NCI-H748 treated with DMSO at 0.1 percent for 48 hours (cell line): ENCODE results near the gene ELAC2.
"Not testable (repeated sequence)": the region's sequence is repeated elsewhere in the genome, so short reads cannot be mapped to it uniquely, and the experiment has no call there.

Experiments
- DNase-seq: peaks from one replicate; lab custom pipeline; 2025; lab: John Stamatoyannopoulos, UW

ELAC2 gene

DNA sequence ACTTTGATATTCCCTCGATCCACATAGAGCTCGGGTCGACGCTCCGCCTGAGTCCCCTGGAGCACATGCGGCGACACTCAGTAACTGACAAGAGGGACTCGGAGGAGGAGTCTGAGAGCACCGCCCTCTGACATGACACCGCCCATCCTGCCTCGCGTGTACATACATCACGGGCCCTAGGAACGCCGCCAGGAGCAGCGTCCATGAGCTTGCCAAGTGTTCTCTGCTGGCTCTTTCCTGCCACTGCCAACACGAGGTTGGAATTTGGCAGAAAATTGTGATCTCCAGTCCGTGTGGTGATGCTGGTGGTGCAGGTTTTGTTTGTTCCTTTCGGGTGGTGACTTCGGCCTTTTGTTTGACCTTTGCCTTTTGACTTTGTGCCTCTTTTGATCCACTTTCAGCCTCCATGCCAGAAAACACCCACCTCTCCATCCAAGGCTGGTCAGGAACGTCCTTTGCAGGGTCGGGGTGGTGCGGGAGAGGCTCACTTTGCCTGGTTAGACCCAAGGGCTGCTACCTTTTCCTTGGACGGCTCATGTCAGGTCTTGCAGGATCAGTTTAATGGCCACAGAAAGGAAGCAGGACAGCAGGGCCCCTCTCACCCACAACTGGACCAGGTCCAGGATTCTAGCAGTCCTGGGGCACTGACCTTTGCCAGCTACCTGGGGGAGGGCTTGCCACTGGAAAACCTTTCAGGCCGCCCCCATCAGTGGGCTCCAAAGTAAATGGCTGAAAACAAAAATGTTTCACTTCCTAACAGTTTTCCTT lies 27.6 kb downstream of the ELAC2 start:
- DNase-seq: no peak

DNA sequence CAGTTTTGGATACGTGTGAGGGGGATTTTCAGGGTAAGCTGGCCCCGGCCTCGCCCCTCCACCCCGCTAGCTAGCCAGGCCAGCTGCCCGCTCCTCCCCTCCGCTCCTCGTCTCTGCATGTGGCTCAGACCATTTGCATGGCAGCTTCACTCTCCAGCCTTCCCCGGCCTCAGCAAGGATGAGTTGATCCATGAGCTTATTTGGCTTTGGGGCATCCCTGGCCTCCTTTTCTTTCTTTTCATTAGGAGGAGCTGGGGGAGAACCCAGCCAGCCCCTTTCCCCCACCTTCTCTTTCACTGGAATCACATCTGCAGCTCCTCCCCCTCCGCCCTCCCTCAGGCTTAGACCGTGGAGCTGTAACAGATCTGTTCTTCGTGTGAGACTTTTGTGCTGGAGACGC lies 30.7 kb downstream of the ELAC2 start:
- no peak for DNase-seq

DNA sequence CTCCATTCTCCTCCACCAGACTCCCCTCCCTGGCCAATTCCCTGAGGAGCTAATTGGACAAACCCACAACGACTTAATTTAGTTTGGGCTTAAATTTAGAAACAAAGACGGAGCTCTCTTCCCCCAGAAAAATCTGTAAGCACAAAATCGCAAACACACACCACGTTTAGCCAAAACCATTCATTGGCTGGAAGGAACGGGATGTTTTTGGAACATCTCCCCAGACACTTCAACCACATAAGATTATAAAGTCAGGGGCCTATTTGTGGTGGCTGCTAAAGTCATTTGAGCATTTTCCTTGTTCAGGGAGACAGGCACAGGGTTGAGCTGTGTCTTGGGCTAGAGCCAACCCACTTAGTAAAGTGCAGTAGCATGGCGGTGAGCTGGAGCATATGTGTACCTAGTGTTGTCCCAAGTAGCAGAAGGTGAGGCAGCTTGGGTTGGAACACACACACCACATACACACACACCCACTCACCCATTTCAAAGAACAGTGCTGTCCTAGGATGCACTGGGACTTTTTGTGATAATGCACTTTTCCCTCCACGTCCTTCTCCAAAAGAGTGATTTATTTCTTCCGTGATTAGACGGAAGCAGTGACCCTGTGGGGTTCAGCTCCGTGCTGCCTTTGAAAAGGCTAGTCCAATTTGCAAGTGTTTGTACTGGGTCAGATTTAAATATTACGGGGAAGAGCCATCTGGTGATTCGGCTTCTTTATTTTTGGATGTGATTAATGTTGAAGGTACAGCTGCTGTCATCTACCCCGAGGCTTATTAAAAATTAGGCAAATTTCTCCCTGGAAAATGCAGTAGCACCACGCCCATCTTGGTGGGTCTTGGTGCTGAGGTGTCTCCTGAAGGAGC lies 32.2 kb downstream of the ELAC2 start:
- no peak for DNase-seq

DNA sequence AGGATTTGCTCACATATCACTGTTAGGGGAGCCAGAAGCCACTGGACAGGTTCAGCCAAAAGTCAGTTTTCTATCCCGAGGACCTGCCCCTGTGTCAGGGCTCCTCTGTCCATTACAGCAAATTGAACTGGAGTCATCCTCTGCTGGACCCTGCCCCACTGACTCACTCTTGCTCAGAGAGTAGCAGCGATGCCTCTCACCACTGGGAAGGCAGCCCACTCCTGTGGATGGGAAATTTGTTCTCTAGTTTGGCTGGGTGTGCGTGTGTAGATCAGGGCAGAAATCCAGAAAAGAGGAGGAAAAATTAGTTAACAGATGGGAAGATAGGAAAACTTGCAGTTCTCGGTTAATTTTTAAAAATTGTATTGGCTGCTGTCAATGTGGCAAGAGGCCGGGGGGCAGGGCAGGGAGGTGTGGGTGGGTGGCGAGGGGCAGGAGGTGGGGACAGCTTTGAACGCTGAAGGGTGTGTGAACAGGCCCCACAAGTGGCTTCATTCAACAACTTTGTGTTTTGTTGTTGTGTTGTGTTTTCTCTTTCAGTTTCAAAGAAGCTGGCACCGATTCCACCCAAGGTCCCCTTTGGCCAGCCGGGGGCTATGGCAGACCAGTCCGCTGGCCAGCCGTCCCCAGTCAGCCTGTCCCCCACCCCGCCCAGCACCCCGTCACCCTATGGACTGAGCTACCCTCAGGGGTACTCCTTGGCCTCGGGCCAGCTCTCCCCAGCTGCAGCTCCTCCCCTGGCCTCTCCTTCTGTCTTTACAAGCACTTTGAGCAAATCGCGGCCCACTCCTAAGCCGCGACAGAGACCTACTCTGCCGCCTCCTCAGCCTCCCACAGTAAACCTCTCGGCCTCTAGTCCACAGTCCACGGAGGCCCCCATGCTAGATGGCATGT lies 33.6 kb downstream of the ELAC2 start:
- no peak for DNase-seq

DNA sequence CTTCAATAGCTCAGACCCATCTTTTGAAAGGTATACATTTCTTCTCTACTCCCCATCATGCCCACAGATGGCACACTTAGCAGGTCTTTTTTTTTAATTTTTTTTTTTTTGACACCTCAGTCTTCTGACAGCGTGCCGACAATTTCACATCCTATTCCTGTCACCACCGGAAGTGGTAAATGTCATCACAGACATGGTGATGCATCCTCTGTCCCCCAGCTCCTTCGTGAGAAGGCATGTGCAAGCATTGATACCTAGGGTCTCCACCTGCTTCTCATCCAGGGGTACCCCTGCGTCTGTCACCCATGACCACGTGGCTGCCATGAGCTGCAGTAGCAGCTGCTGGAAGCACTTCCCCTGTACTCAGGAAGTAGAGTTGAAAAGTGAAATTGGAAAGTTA lies 35.6 kb downstream of the ELAC2 start:
- DNase-seq: no peak

DNA sequence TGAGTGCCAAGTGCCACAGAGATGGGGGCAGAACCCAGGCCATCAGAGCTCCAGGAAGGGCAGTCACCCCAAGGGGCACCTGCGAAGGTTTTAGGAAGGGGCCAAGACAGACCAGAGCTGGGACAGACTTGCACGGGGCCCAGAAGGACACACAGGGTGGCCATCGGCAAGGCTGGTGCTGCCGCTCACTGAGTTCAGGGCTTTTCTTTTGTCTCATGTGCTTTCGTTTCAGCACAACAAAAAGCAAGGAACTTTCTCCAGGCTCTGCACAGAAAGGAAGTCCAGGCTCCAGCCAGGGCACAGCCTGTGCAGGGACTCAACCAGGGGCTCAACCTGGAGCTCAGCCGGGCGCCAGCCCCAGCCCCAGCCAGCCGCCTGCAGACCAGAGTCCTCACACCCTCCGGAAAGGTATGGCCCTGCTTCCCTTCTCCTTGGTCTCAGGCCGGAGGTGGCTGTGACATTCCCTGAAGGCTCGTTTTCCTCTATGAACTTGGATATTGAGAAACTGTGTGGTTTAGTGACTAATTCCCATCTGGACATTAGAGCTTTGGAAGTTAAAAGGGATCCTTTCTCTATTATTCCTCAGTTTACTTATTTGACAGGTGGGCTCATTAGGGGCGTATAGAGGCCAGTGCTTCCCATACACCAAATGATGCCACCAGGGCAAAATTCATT lies 37.9 kb downstream of the ELAC2 start:
- DNase-seq: no peak

DNA sequence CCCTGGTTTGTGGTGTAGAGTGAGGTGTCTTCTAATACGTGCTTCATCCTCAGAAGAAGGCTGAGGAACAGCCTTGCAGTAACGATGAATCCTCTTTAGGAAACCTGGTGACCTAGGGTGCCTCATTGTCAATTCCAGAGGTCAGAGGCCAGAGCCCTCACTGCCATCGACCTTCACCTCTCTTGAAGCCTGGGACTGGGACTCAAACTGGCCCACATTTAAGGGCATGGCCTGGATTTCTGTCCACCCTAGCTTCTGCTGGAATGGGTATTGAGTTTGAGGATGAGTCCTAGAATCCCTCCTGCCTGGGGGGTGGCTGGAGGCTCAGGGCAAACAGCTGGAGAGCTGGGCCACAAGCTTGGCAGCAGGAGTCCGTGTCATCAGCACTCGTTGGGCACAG lies 38.6 kb downstream of the ELAC2 start:
- DNase-seq: no peak

DNA sequence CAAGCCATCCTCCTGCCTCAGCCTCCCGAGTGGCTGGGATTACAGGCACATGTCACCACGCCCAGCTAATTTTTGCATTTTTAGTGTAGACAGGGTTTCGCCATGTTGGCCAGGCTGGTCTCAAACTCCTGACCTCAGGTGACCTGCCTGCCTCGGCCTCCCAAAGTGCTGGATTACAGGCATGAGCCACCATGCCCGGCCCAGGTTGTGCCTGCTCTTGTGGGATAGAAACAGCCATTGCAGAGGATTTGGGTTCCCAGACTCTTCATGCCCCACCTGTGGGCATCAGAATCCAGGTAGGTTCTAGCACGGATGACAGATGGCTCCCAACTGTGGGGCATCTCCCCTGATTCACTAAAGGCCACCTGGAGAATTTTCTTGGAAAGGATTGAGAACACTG lies 39.0 kb downstream of the ELAC2 start:
- not testable (repeated sequence) for DNase-seq

DNA sequence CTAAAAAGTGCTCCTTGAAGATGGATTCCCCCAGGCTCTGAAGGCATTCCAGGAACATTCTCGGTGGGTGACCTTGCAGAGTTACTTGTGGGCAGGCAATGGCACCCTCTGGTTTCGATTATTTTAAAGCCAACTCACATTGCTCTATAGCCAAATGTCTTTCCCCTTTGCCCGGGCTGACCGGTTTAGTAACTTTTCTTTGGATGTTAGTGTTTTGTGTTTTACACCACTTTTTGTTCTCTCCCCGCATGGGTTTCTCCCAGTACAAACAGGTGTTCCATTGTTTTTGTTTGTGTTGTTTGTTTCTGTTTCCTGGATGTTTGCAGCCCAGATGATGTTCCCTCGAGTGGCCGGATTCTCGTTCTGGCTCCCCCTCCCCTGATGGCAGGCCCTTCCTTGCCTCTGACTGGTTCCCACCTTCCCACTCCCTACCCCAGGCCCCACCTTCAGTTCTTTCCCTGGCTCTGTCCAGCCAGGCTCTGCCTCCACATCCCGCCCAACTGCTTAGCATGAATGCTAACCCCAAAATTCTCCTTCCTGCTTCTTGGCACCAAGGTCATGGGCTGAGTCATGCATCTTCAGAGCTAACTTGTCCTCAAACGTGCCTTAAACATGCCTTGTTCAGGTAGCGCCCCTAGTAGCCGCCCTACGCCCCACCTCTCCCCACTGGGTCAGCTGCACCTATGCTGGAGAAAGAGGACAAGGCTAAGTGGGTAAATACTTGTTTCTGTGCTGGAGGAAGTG lies 40.6 kb downstream of the ELAC2 start:
- no peak for DNase-seq

DNA sequence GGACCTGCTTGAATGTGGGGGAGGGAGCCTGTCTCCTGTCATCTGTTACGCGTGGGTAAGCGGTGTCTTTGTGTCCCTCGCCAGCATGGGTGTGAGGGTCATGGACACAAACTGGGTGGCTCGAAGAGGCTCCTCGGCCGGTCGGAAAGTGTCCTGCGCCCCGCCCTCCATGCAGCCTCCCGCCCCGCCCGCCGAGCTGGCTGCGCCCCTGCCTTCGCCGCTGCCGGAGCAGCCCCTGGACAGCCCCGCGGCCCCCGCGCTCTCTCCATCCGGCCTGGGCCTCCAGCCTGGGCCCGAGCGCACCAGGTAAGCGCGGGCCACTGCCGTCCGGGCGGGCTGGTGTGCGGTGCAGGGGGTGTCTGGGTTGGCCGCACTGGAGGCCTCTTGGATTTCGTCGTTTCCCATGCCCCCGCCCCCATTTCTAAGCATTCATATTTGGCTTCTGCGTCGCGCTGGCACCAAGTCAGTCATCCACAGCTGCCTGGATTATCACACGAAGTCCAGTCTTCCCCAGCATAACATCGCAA lies 43.8 kb downstream of the ELAC2 start:
- DNase-seq: no peak

DNA sequence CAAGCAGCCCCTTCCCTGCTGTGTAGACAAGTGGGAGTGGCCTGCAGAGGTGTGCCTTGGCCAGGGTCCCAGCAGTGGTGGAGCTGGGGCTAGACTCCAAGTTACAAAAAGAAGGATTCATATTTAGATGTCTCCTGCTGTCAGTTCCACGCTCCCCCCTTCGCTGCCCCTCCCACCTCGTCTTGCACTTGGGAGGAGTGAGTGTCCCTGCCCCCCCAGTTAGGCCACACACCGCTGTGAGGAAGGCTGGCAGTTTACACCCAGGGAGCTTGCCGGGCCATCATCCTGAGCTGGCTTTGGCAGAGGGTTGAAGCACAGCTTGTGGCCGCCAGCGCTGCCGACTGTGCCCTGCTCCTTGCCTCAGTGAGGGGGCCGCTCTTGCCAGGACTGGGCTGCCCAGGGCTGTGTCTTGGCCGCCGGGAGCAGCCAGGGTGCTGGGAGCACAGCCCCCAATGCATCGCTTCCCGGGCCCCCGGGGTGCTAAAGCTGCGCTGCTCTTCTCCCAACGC lies 44.3 kb downstream of the ELAC2 start:
- no peak for DNase-seq

DNA sequence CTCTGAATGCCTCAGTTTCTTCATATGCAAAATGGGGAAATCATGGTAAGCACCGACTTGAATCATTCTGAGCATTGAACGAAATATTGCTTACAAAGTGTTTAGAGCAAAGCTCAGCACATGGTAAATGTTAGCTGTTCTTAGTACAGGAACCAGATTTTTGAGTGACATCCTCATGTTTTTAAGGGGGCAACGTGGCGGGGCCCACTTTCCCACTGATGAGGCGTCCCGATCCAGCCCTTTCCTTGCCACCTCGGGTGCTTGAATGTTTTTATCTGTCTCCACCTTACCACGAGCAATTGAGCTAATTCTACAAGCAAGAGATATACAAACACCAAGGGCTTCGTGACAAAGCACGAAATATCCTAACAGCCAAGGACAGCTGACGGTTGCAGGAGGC lies 49.9 kb downstream of the ELAC2 start:
- DNase-seq: no peak

DNA sequence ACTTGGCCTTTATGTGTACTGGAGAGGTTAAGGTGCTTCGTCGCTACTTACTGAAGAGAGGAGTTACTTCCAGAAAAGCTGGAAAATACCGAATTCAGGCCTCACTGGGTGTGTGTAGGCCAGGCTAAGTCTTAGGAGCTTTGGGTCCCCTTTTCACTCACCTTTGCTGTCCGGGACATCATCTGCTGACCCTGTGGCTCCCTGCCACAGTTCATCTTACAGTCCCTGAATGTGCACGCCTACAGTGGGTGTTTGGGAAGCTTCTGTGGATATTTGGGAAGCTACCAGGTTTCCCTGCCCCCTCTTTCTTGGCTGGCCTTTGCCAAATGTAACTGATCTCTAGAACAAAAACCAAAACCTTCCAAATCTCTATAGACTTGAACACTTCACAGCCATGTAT lies 51.4 kb downstream of the ELAC2 start:
- no peak for DNase-seq

DNA sequence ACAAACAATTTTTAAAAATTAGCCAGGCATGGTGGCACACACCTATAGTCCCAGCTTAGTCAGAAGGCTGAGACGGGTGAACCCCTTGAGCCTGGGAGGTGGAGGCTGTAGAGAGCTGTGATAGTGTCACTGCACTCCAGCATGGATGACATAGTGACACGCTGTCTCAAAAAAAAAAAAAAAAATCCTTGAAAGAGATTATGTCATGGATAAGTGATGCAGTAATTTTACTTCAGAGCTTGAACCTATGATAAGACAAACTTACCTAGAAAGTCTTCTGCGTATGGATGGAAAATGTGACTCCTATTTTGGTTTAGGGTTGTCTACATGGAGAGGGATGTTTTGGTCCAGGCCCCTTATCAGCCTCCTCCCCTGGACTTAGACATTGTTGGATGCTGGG lies 51.8 kb downstream of the ELAC2 start:
- no peak for DNase-seq

DNA sequence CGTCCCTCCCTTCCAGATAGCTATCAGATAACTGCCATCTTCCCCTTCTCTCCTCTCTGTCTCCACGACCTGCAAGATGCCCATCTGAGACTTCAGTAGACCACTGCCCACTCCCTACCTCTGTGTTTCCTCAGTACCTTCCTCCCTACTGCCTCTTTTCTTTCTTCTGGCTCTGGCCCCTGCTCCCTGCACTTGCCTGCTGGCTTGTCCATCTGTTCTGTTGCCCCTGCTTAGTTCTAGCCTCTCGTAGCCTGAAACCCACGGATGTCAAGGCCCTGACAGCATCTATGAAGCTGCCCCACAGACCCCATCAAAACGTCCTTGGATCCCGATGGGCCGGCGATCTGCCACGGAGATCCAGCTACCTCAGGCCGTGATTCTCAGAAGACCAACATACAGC lies 53.0 kb downstream of the ELAC2 start:
- no peak for DNase-seq

DNA sequence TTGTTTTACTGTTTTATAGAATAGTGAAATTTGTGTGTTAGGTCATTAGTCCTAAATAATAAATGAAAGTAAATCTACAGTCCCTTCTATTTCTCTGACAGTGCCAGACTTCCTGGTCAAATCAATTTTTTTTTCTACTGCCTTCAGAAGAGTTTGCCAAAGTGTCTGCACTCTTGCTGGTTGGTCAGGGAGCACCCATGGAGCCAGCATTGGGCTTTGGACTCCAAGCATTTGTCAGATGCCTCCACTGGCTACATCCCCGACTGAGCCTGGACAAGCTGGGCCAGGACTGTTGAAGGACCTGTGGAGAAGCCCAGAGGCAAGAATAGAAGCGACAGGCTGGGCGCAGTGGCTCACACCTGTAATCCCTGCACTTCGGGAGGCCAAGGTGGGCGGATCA lies 53.7 kb downstream of the ELAC2 start:
- no peak for DNase-seq

DNA sequence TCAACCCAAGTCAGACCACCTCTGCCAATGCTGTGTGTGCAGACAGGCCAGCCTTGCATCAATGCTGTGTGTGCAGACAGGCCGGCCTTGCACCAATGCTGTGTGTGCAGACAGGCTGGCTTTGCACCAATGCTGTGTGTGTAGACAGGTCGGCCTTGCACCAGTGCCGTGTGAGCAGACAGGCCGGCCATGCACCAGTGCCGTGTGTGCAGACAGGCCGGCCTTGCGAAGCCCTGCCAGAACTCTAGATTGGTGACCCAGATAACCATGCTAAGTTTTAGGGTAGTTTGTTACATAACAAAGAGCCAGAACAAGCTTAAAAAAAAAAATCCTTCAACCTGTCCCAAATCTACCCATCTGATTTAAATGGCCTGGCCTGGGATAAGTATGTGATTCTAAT lies 54.3 kb downstream of the ELAC2 start:
- DNase-seq: no peak

DNA sequence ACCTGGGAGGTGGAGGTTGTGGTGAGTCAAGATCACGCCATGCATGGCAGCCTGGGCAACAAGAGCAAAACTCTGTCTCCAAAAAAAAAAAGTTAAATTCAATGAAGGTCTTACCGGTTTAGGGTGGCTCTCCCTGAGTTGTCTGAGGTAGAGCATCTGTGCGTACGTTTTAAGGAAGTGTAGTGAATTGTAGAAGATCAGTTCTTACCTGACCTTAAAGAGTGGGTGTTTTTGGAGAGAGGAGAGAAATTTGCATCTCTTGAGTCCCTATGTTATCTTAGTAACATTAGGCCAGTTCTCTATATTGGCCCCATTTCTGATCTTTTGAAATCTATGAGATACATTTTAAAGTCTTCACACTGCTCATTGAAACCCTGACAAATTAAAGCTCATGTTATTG lies 56.2 kb downstream of the ELAC2 start:
- DNase-seq: no peak

DNA sequence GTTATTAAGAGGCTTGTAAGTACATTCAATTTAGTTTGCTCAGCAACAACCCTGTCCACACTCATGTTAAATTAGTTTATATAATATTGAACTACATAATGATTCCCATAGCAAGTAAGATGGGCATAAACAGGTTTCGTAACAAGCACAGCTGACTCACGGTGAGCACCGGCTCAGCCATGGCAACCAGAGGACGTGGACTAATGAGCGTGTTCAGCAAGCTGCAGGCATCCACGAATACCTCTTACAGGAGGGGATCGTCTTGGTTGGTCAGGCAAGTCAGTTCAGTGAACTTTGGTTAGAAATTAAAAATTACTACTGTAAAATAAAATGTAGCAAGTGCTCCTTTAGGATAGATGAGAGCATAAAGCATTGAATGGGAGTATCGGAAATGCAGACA lies 58.4 kb downstream of the ELAC2 start:
- DNase-seq: no peak

DNA sequence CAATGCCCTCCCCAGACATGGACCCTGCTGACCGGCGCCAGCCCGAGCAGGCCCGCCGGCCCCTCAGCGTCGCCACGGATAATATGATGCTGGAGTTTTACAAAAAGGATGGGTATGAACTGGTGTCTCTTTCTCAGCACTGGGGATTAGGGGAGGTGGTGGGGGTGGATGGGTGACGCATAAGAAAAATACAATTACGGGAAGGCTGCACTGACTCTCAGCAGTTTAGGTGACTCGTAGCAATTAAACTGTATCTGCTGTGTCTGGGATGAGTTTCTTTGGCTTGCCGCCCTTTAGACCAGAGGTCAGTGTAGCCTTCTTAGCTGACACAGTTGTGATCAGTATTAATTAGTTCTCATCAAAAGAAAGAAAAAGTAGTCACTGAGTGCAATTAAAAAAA lies 59.0 kb downstream of the ELAC2 start:
- DNase-seq: no peak

DNA sequence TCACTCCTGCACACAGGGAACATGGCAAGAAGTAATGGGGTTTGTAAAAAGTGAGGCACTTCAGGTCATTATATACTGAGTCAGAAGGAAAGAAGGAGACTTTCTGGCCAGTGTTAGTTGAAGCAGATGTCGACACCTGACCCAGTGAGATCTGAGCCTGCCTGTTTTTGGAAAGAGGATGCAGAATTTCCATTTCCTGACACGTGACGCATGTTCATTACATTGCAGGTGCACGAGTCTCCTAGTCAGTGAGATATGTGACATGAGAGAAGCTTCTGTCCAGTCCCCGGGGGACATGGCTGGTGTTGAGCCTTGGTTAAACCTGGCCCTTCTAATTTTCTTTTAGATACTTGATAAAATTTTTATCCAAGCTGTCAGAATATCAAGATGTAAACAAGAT lies 62.3 kb downstream of the ELAC2 start:
- no peak for DNase-seq
